HG03045 (cell line): ENCODE measurements around the gene HTRA2.
A peak's percentile ranks its signal among the peaks of the same experiment; 100 is the strongest.
"Not testable (repeated sequence)": the region's sequence is repeated elsewhere in the genome, so short reads cannot be mapped to it uniquely, and the experiment has no call there.

ENCODE experiments used
- ATAC-seq: cut with Tn5 transposase; IDR thresholded peaks from one replicate; pipeline ENCODE4 v1.9.1; 2021; ENCODE audit warnings: mild to moderate bottlenecking, moderate library complexity; ENCODE audit not compliant: unreplicated experiment

The HTRA2 gene

GRCh38 chr2:74558284-74559230 lies 28.8 kb downstream of the HTRA2 start:
- no peak for ATAC-seq

- ATAC-seq: no peak
These were observed 30.2 kb downstream of the HTRA2 start for GRCh38 chr2:74559912-74560311.

- ATAC-seq: no peak
These were observed 30.9 kb downstream of the HTRA2 start for GRCh38 chr2:74560591-74560990.

GRCh38 chr2:74561022-74561421 lies 31.3 kb downstream of the HTRA2 start:
- ATAC-seq: not testable (repeated sequence)

- ATAC-seq: no peak
These were observed 32.5 kb downstream of the HTRA2 start for GRCh38 chr2:74562126-74562775.

- ATAC-seq: no peak
These were observed 34.5 kb downstream of the HTRA2 start for GRCh38 chr2:74564222-74564621.

- no peak for ATAC-seq
These were observed 36.5 kb downstream of the HTRA2 start for GRCh38 chr2:74566076-74566753.

- ATAC-seq: no peak
These were observed 37.0 kb downstream of the HTRA2 start for GRCh38 chr2:74566754-74567085.

GRCh38 chr2:74567881-74568280 lies 38.1 kb downstream of the HTRA2 start:
- no peak for ATAC-seq

GRCh38 chr2:74569686-74570085 lies 40.0 kb downstream of the HTRA2 start:
- ATAC-seq: no peak

- peak; percentile 60 for ATAC-seq
These were observed 41.3 kb downstream of the HTRA2 start for GRCh38 chr2:74571058-74571457.

GRCh38 chr2:74572178-74572925 lies 42.6 kb downstream of the HTRA2 start:
- no peak for ATAC-seq

- no peak for ATAC-seq
These were observed 44.2 kb downstream of the HTRA2 start for GRCh38 chr2:74573747-74574562.

GRCh38 chr2:74575320-74575719 lies 45.6 kb downstream of the HTRA2 start:
- ATAC-seq: no peak

- no peak for ATAC-seq
These were observed 46.6 kb downstream of the HTRA2 start for GRCh38 chr2:74576211-74576862.

GRCh38 chr2:74576863-74577229 lies 47.1 kb downstream of the HTRA2 start:
- no peak for ATAC-seq

- ATAC-seq: no peak
These were observed 47.7 kb downstream of the HTRA2 start for GRCh38 chr2:74577448-74577847.

- ATAC-seq: no peak
These were observed 48.7 kb downstream of the HTRA2 start for GRCh38 chr2:74578408-74578807.

GRCh38 chr2:74581463-74581862 lies 51.7 kb downstream of the HTRA2 start:
- no peak for ATAC-seq

- no peak for ATAC-seq
These were observed 52.5 kb downstream of the HTRA2 start for GRCh38 chr2:74582184-74582583.
